ENCODE data around the gene SSH3.

DNA sequence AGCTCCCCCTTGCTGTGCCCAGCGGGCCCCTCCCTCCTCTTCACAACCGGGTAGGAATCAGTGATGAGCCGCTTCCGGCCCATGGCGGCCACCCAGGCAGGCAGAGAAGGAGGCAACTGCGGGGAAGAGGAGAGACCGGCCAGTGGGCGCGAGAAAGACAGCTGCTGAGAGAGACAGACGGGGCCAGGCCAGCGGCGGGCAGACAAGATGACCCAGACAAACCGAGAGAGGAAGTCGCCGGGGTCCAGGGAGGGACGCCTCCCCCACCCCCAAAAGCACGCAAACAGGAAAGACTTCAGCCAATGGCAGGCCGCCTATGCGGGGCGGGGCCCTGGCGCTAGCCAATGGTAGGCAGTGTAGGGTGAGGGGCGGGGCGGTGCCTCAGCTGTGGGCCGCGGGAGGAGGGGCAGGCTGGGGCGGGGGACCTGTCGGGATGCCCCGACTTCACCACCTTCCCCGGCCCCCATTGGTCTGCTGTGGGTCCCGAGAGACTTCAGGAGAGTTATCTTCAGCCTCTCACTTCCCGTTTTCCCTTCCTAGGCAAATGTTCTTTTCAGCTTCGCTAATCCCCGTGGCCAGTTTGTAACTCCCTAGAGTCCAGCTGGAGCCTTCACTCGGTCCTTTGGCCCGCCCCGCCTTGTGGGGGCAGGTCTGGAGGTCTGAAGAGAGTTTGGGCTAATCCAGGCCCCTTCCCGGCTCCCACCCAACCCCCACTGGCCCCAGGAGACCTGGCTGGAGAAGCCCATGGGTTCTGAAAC lies 50.2 kb downstream of the SSH3 start, which contains the start of gene POLD4:
- TF ChIP-seq, protein P1, sequence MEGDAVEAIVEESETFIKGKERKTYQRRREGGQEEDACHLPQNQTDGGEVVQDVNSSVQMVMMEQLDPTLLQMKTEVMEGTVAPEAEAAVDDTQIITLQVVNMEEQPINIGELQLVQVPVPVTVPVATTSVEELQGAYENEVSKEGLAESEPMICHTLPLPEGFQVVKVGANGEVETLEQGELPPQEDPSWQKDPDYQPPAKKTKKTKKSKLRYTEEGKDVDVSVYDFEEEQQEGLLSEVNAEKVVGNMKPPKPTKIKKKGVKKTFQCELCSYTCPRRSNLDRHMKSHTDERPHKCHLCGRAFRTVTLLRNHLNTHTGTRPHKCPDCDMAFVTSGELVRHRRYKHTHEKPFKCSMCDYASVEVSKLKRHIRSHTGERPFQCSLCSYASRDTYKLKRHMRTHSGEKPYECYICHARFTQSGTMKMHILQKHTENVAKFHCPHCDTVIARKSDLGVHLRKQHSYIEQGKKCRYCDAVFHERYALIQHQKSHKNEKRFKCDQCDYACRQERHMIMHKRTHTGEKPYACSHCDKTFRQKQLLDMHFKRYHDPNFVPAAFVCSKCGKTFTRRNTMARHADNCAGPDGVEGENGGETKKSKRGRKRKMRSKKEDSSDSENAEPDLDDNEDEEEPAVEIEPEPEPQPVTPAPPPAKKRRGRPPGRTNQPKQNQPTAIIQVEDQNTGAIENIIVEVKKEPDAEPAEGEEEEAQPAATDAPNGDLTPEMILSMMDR (IDR thresholded peaks at IDR 0.05; ENCODE audit: insufficient read depth, low read length) = no peak
- TF ChIP-seq POLR2AphosphoS5 (IDR thresholded peaks at IDR 0.05; ENCODE audit: low read depth) (peak; percentile 83), SPI1 (IDR thresholded peaks at IDR 0.05; ENCODE audit: borderline replicate concordance, low read depth) (peak; percentile 88)
- TF ChIP-seq, protein P2, sequence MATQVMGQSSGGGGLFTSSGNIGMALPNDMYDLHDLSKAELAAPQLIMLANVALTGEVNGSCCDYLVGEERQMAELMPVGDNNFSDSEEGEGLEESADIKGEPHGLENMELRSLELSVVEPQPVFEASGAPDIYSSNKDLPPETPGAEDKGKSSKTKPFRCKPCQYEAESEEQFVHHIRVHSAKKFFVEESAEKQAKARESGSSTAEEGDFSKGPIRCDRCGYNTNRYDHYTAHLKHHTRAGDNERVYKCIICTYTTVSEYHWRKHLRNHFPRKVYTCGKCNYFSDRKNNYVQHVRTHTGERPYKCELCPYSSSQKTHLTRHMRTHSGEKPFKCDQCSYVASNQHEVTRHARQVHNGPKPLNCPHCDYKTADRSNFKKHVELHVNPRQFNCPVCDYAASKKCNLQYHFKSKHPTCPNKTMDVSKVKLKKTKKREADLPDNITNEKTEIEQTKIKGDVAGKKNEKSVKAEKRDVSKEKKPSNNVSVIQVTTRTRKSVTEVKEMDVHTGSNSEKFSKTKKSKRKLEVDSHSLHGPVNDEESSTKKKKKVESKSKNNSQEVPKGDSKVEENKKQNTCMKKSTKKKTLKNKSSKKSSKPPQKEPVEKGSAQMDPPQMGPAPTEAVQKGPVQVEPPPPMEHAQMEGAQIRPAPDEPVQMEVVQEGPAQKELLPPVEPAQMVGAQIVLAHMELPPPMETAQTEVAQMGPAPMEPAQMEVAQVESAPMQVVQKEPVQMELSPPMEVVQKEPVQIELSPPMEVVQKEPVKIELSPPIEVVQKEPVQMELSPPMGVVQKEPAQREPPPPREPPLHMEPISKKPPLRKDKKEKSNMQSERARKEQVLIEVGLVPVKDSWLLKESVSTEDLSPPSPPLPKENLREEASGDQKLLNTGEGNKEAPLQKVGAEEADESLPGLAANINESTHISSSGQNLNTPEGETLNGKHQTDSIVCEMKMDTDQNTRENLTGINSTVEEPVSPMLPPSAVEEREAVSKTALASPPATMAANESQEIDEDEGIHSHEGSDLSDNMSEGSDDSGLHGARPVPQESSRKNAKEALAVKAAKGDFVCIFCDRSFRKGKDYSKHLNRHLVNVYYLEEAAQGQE (IDR thresholded peaks at IDR 0.05; ENCODE audit: insufficient replicate concordance, low read depth) = peak; percentile 20

Data from HL-60 (cell line).